ENCODE measurements around the gene S100B. TPM values are rescaled to one million over a fixed set of nuclear protein-coding genes. Genes with fewer than 3 reads are reported as not detected.

S100B gene
- total and polyA plus RNA-seq, 2 donors (not counting 1 experiment from before 2014, with no cell fraction given) = 0.24 TPM; not detected in 1

- H3K4me3 Mint-ChIP-seq = no peak overlapping the region
- intact Hi-C loops (cut with micrococcal nuclease) = no loop called here
- H3K4me1 Mint-ChIP-seq = peaks cover 11% of the 10 kb centered on the region
- peaks cover 22% of the 10 kb centered on the region for H3K27me3 Mint-ChIP-seq
- no peak for TF ChIP-seq CTCF (IDR thresholded peaks at IDR 0.05)
- no peak for TF ChIP-seq EZH2 (IDR thresholded peaks at IDR 0.05; ENCODE audit: borderline replicate concordance, insufficient read depth, low read depth, low read length, poor library complexity, severe bottlenecking)
- Histone ChIP-seq H3K27me3 (replicated peaks in 1 of 4; ENCODE audit: control extremely low read depth in 1 of 4, control insufficient read depth in 3 of 4, insufficient read depth in 4 of 4, low read length in 3 of 4) (peaks cover 0 to 5% (median 0%) of the 10 kb centered on the region in 4 experiments), H3K27ac (ENCODE audit: low read length in 2 of 2) (no peak overlapping the region), H3K36me3 (replicated peaks in 1 of 2; ENCODE audit: control extremely low read depth in 1 of 2, control insufficient read depth in 1 of 2, extremely low read depth in 1 of 2, insufficient read depth in 2 of 2, low read length in 1 of 2) (no peaks in the 10 kb centered on the region), H3K9ac (ENCODE audit: low read length) (no peak overlapping the region), H4K20me1 (ENCODE audit: control insufficient read depth, insufficient read depth, low read length, poor library complexity, severe bottlenecking) (no peaks in the 10 kb centered on the region), H3K4me2 (replicated peaks; ENCODE audit: low read depth, low read length, poor library complexity, severe bottlenecking) (no peak overlapping the region), H3K4me1 (ENCODE audit: control insufficient read depth in 2 of 2, insufficient read depth in 2 of 2, low read length in 2 of 2) (peaks cover 12 to 16% of the 10 kb centered on the region in 2 donors), H3K79me2 (ENCODE audit: control insufficient read depth, insufficient read depth, low read length) (no peaks in the 10 kb centered on the region), H3K4me3 (ENCODE audit: control extremely low read depth in 1 of 5, extremely low read depth in 1 of 5, insufficient read depth in 1 of 5, low read depth in 2 of 5, low read length in 4 of 5) (no peak overlapping the region), H3K9me3 (ENCODE audit: control extremely low read depth in 1 of 3, control insufficient read depth in 2 of 3, insufficient read depth in 1 of 3, low read length in 2 of 3) (no peaks in the 10 kb centered on the region), H2AFZ (ENCODE audit: insufficient read depth, low read depth, low read length, poor library complexity, severe bottlenecking) (no peak overlapping the region)
- no peak overlapping the region for H3K27ac Mint-ChIP-seq
- 100% methylated on average over 2 of the region's 5 CpGs for WGBS (ENCODE audit: insufficient coverage)
- DNase-seq (no peak), ATAC-seq (ENCODE audit: low read depth) (no peak)
- ChIA-PET POLR2A (no interaction called here), CTCF (no interaction called here)
- no peaks in the 10 kb centered on the region for H3K9me3 Mint-ChIP-seq (ENCODE audit: insufficient read depth)
Observed at GRCh38 chr21:46618738-46619379, 14.0 kb upstream of the S100B start.

DNA sequence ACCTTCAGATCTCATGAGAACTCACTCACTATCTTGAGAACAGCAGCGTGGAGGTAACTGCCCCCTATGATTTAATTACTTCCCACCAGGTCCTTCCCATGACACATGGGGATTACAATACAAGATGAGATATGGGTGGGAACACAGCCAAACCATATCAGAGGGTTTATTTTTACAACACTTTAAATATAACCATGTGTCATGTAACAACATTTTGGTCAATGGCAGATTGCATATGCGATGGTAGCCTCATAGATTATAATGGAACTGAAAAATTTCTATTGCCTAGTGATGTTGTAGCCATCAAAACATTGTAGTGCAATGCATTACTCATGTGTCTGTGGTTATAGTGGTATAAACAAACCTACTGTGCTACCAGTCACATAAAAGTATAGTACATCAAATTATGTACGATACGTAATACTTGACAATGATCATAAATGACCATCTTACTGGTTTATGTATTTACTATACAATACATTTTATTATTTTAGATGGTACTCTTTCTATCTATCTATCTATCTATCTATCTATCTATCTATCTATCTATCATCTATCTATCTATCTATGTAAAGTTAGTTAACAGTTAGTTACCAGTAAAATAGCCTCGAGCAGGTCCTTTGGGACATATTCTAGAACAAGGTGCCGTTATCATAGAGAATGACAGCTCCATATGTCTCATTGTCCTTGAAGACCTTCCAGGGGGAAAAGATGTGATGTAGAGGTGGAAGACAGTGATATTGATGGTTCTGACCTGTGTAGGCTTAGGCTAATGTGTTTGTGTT, 12.6 kb upstream of the S100B start:
- CTCF ChIA-PET = no interaction called here

More for the DNA sequence above, 12.6 kb upstream of the S100B start:
- TF ChIP-seq CTCF (IDR thresholded peaks at IDR 0.05) (no peak), EZH2 (IDR thresholded peaks at IDR 0.05; ENCODE audit: borderline replicate concordance, insufficient read depth, low read depth, low read length, poor library complexity, severe bottlenecking) (no peak)
- no peaks in the 10 kb centered on the region for H3K36me3 ChIP-seq (replicated peaks in 1 of 2; ENCODE audit: control extremely low read depth in 1 of 2, control insufficient read depth in 1 of 2, extremely low read depth in 1 of 2, insufficient read depth in 2 of 2, low read length in 1 of 2)
- Mint-ChIP-seq H3K4me1 (peaks cover 8% of the 10 kb centered on the region), H3K27me3 (peaks cover 25% of the 10 kb centered on the region), H3K4me3 (no peak overlapping the region), H3K27ac (no peak overlapping the region), H3K9me3 (ENCODE audit: insufficient read depth) (no peaks in the 10 kb centered on the region)
- DNase-seq = no peak
- no peak overlapping the region for H3K9ac ChIP-seq (ENCODE audit: low read length)
- no peak overlapping the region for H3K27ac ChIP-seq (ENCODE audit: low read length in 2 of 2)
- peaks cover 6 to 10% of the 10 kb centered on the region in 2 donors for H3K4me1 ChIP-seq (ENCODE audit: control insufficient read depth in 2 of 2, insufficient read depth in 2 of 2, low read length in 2 of 2)
- H3K27me3 ChIP-seq (replicated peaks in 1 of 4; ENCODE audit: control extremely low read depth in 1 of 4, control insufficient read depth in 3 of 4, insufficient read depth in 4 of 4, low read length in 3 of 4) = peaks cover 0 to 5% (median 0%) of the 10 kb centered on the region in 4 experiments
- no peak overlapping the region for H3K4me3 ChIP-seq (ENCODE audit: control extremely low read depth in 1 of 5, extremely low read depth in 1 of 5, insufficient read depth in 1 of 5, low read depth in 2 of 5, low read length in 4 of 5)
- H2AFZ ChIP-seq (ENCODE audit: insufficient read depth, low read depth, low read length, poor library complexity, severe bottlenecking) = no peak overlapping the region
- H3K79me2 ChIP-seq (ENCODE audit: control insufficient read depth, insufficient read depth, low read length) = no peaks in the 10 kb centered on the region
- 100% methylated on average over 1 of the region's 6 CpGs for WGBS (ENCODE audit: insufficient coverage)
- H3K9me3 ChIP-seq (ENCODE audit: control extremely low read depth in 1 of 3, control insufficient read depth in 2 of 3, insufficient read depth in 1 of 3, low read length in 2 of 3) = no peaks in the 10 kb centered on the region
- ATAC-seq (ENCODE audit: low read depth) = no peak
- intact Hi-C loops (cut with micrococcal nuclease) = no loop called here
- POLR2A ChIA-PET = no interaction called here
- H3K4me2 ChIP-seq (replicated peaks; ENCODE audit: low read depth, low read length, poor library complexity, severe bottlenecking) = no peak overlapping the region
- H4K20me1 ChIP-seq (ENCODE audit: control insufficient read depth, insufficient read depth, low read length, poor library complexity, severe bottlenecking) = no peaks in the 10 kb centered on the region

Data from B cell (primary cell).